Heart left ventricle (tissue), 16 donors: ENCODE results near the gene BCL2L1. TPM values are rescaled to one million over a fixed set of nuclear protein-coding genes. Genes with fewer than 3 reads are reported as not detected.

Experiments used
- ATAC-seq, 4 donors: fragments of 200-7000 bp; cut with Tn5 transposase; one replicate each; pipeline ENCODE4 v1.9.1; 2020 to 2022; ENCODE audit warnings: moderate library complexity in 4 of 4, mild to moderate bottlenecking in 3 of 4, moderate number of reproducible peaks in 1 of 4
- DNase-seq, 5 donors: peaks; one replicate each; pipeline ENCODE4 v3.0.0-alpha.2; 2020
- H3K27ac ChIP-seq, 12 donors: fragments of 200-600 bp; sonication (generic) in 4 of 12; one replicate each; pipeline versions ENCODE4 v1.5.0 to v1.8.0; 2016 to 2022; ENCODE audit warnings: mild to moderate bottlenecking in 2 of 12
- H3K27me3 ChIP-seq, 9 donors: fragments of 200-600 bp; sonication (generic) in 2 of 9; one replicate each; pipeline versions ENCODE4 v1.5.1 to v1.8.0; 2016 to 2022; ENCODE audit warnings: mild to moderate bottlenecking in 3 of 9
- H3K36me3 ChIP-seq, 9 donors: fragments of 200-600 bp; sonication (generic) in 2 of 9; one replicate each; pipeline versions ENCODE4 v1.5.0 to v1.8.0; 2018 to 2022; ENCODE audit warnings: mild to moderate bottlenecking in 2 of 9
- H3K4me1 ChIP-seq, 12 donors: fragments of 200-600 bp; sonication (generic) in 4 of 12; one replicate each; pipeline versions ENCODE4 v1.5.0 to v1.8.0; 2016 to 2022; ENCODE audit warnings: mild to moderate bottlenecking in 3 of 12
- H3K4me3 ChIP-seq, 12 donors: fragments of 200-600 bp; sonication (generic) in 4 of 12; one replicate each; pipeline versions ENCODE4 v1.5.0 to v1.8.0; 2017 to 2022; ENCODE audit warnings: mild to moderate bottlenecking in 9 of 12, moderate library complexity in 4 of 12
- H3K9me3 ChIP-seq, 12 donors: fragments of 200-600 bp; sonication (generic) in 4 of 12; one replicate each; pipeline versions ENCODE4 v1.5.0 to v1.8.0; 2016 to 2022; ENCODE audit warnings: mild to moderate bottlenecking in 1 of 12
- POLR2A ChIP-seq, 2 donors: fragments of 450-650 bp; IDR thresholded peaks; one replicate each; pipeline ENCODE4 v1.6.1; 2017; ENCODE audit warnings: antibody characterized with exemption in 2 of 2, mild to moderate bottlenecking in 2 of 2, moderate library complexity in 2 of 2
- WGBS, 4 donors: extraction: QIAGEN DNeasy Blood & Tissue Kit in 2 of 4; methylation state at CpG; one replicate each; pipeline versions ENCODE4 v1.1.5 to v1.1.7; 2013 to 2018; 5-methylcytosine and 5-hydroxymethylcytosine counted together
- intact Hi-C, 10 donors: fragments of 100-400 bp; cut with DNase I; formaldehyde crosslinking; loops; one replicate each; pipeline versions ENCODE4 v1.11.1 to v1.14.2; 2022
- polyA plus RNA-seq, 2 donors: library from polyadenylated mRNA; stranded (reverse); fragments of 200-250 nt; gene quantifications; one replicate each; pipeline ENCODE4 v1.2.3, GENCODE V29; 2013
- total RNA-seq, 9 donors: library from RNA; depleted of rRNA in 2 of 9; stranded (reverse); fragments of >200 nt in 2 of 9; fragmentation: NEBNext Ultra II Directional in 3 of 9; extraction: Animal tissue kit (Norgen Biotek cat#: 25700) in 3 of 9; gene quantifications; one replicate each; pipeline versions ENCODE4 v1.1.0 to v1.2.4, GENCODE V29; 2016 to 2023
- TF ChIP-seq, protein P1 (sequence below), 12 donors: fragments of 200-600 bp; sonication (generic) in 4 of 12; IDR thresholded peaks; one replicate each; pipeline versions ENCODE4 v1.5.0 to v1.8.0; 2018 to 2022; ENCODE audit warnings: antibody characterized with exemption in 12 of 12, mild to moderate bottlenecking in 5 of 12
- donor health status: ischemic (EF 13 %, LVEDD 7.1; RV severe dilation, severe dysfunction).
- donor health status: healthy with polysubstance abuse.
- donor health status: DM: no; HTN: yes; CAD: no.
- donor health status: DM: no; HTN: no; CAD: no.
- donor health status: ischemic (EF 25% LVEDD 6.9; RV normal size, moderate dysfunction).
- donor health status: ischemic (EF 25% LVEDD 5.7; RV mildly dilated, moderate dysfunction).
- donor health status: healthy.
- donor health status: DM: yes; HTN: yes; CAD: no.
- donor health status: ischemic (EF 35%, LVEDD 5.7; RV mildly dilated, moderate dysfunction).
- donor health status: nonischemic (EF 11% LVEDD 7.7; RV severe dilation, severe dysfunction).
- donor health status: DM: yes; HTN: yes; CAD: no.
- donor health status: PGD.
- donor health status: ischemic (EF 29% LVEDD 5.4; RV normal size, mild dysfunction).
- donor health status: nonischemic (EF 23%, LVEDD 6.1; RV moderate dilation, normal function).

The BCL2L1 gene
- total and polyA plus RNA-seq, 11 donors = 32.2 to 217 (median 62.6) TPM

GRCh38 chr20:31677553-31678260 is 45.0 kb downstream of the BCL2L1 start:
- DNase-seq (no peak), ATAC-seq (no peak)
- Histone ChIP-seq H3K4me3 (no peak overlapping the region), H3K27me3 (no peaks in the 10 kb centered on the region), H3K9me3 (no peaks in the 10 kb centered on the region), H3K27ac (peak overlapping the region in 10 of 12 donors; percentile 25 to 96 (median 88)), H3K36me3 (peaks cover 0 to 57% (median 4%) of the 10 kb centered on the region in 9 donors), H3K4me1 (peaks cover 34 to 100% (median 97%) of the 10 kb centered on the region in 12 donors)
- intact Hi-C loops = loop anchor here in 2 of 10 donors (5.0 kb wide), 1 partner anchor 35 kb away; no protein-coding TSS in a partner anchor
- WGBS, 4 donors = 85 to 92% (median 85%) methylated on average over 2 of the region's 2 CpGs
- no peak for TF ChIP-seq POLR2A (IDR thresholded peaks at IDR 0.05)
- TF ChIP-seq, protein P1, sequence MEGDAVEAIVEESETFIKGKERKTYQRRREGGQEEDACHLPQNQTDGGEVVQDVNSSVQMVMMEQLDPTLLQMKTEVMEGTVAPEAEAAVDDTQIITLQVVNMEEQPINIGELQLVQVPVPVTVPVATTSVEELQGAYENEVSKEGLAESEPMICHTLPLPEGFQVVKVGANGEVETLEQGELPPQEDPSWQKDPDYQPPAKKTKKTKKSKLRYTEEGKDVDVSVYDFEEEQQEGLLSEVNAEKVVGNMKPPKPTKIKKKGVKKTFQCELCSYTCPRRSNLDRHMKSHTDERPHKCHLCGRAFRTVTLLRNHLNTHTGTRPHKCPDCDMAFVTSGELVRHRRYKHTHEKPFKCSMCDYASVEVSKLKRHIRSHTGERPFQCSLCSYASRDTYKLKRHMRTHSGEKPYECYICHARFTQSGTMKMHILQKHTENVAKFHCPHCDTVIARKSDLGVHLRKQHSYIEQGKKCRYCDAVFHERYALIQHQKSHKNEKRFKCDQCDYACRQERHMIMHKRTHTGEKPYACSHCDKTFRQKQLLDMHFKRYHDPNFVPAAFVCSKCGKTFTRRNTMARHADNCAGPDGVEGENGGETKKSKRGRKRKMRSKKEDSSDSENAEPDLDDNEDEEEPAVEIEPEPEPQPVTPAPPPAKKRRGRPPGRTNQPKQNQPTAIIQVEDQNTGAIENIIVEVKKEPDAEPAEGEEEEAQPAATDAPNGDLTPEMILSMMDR (IDR thresholded peaks at IDR 0.05) = no peak

DNA sequence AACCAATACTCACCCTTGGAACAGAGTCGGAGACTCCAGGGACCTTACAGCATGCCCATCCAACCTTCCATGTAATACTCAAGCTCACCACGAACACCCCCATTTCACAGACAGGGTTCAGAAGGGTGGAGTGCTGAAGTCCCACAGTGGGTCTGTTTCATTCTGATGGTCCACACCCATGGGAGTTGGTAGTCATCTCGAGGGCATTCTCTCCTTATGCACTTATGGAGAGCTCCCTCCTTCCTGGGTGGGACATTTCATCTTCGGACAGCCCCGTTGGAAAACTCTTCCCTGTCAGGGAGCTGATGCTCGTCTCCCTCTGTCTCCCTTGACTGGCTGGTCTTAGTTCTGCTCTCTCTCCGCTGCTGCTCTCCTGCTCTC is 46.1 kb downstream of the BCL2L1 start:
- Histone ChIP-seq H3K4me3 (peak overlapping the region in 1 of 12 donors; percentile 52), H3K27me3 (no peaks in the 10 kb centered on the region), H3K36me3 (peaks cover 0 to 55% (median 4%) of the 10 kb centered on the region in 9 donors), H3K9me3 (no peaks in the 10 kb centered on the region), H3K27ac (peak overlapping the region in 11 of 12 donors; percentile 10 to 96 (median 89)), H3K4me1 (peaks cover 41 to 100% (median 97%) of the 10 kb centered on the region in 12 donors)
- WGBS, 4 donors = 70 to 87% (median 78%) methylated on average over 7 of the region's 7 CpGs
- ATAC-seq (no peak), DNase-seq (no peak)
- TF ChIP-seq, protein P1 (IDR thresholded peaks at IDR 0.05) = no peak
- TF ChIP-seq POLR2A (IDR thresholded peaks at IDR 0.05) = no peak
- intact Hi-C loops = loop anchor here in 2 of 10 donors (5.0 kb wide), 1 partner anchor 36 kb away; no protein-coding TSS in a partner anchor

DNA sequence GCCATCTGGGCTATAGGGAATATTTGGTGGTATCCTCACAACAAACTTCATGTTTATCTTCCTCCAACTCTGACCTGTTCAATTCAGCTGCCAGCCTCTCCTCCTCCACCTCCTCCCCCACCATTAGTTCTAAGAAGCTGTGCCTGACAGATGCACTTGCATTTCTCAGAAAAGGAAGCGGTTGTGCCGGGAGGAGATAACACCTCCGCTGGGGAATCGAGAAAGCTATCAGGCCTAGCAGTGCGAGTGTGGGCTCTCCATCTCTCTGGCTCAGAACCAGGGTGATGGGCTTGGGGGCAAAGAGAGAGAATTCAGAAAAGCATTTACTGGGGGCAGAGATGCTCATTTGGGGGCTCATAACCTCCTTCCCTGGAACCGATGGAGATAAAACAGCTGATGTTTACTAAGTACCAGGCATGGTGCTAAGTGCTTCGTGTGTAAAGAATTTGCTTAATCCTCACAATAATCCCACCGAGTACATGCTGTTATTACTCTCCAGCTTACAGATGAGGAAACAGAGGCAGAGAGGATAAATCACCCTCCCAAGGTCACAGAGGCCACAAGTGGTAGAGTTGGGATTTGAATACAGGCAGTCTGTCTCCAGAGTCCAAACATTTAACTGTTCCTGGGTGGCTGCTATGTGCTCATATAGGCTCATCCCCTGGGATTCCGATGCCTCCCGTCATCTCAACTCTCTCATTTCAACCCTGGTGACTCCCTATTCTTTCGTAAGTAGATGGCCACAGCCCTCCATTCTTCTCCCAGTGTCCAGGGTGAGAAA is 46.6 kb downstream of the BCL2L1 start:
- DNase-seq (peak in 1 of 5 donors; percentile 48), ATAC-seq (peak in 2 of 4 donors; percentile 9 to 41)
- Histone ChIP-seq H3K27me3 (no peaks in the 10 kb centered on the region), H3K36me3 (peaks cover 0 to 49% (median 4%) of the 10 kb centered on the region in 9 donors), H3K27ac (peak overlapping the region; percentile 10 to 96 (median 88)), H3K4me3 (peak overlapping the region in 7 of 12 donors; percentile 1 to 52 (median 5)), H3K9me3 (no peaks in the 10 kb centered on the region), H3K4me1 (peaks cover 45 to 100% (median 98%) of the 10 kb centered on the region in 12 donors)
- TF ChIP-seq, protein P1 (IDR thresholded peaks at IDR 0.05) = no peak
- TF ChIP-seq POLR2A (IDR thresholded peaks at IDR 0.05) = no peak
- WGBS, 4 donors = 37 to 46% (median 42%) methylated on average over 11 of the region's 11 CpGs
- intact Hi-C loops = loop anchor here in 2 of 10 donors (5.0 kb wide), 1 partner anchor 36 kb away; no protein-coding TSS in a partner anchor
